K562 (cell line): Measurements from ENCODE around the gene MED15. TPM values are rescaled to one million over a fixed set of nuclear protein-coding genes. Genes with fewer than 3 reads are reported as not detected.

Source experiments
- ARID1B ChIP-seq: fragments of 450-650 bp; IDR thresholded peaks from 2 replicates; pipeline ENCODE4 v1.6.1; 2016; ENCODE audit warnings: antibody characterized with exemption, mild to moderate bottlenecking, inconsistent platforms
- ATF6 ChIP-seq: sonication (generic); formaldehyde crosslinking; IDR thresholded peaks from 2 replicates; pipeline ENCODE4 v1.4.0; 2020; ENCODE audit warnings: mild to moderate bottlenecking, missing genetic modification reagents
- CBFB ChIP-seq: sonication (generic); formaldehyde crosslinking; IDR thresholded peaks from 2 replicates; pipeline ENCODE4 v1.4.0; 2020; ENCODE audit warnings: mild to moderate bottlenecking, missing genetic modification reagents
- FOXA1 ChIP-seq: fragments of 450-650 bp; IDR thresholded peaks from 2 replicates; pipeline ENCODE4 v1.6.1; 2016; ENCODE audit warnings: mild to moderate bottlenecking, borderline replicate concordance
- HDAC8 ChIP-seq: fragments of 450-650 bp; IDR thresholded peaks from 2 replicates; pipeline ENCODE4 v1.6.1; 2016; ENCODE audit warnings: mild to moderate bottlenecking, missing genetic modification characterization, moderate library complexity, missing compliant biosample characterization
- HMG20B ChIP-seq: fragments of 250-450 bp; sonication (Bioruptor Pico); IDR thresholded peaks from 2 replicates; pipeline ENCODE4 v1.5.0; 2021; ENCODE audit warnings: mild to moderate bottlenecking
- HMGN3 ChIP-seq: IDR thresholded peaks from 2 replicates; pipeline ENCODE4 v1.6.1; 2011; ENCODE audit warnings: borderline replicate concordance, low read depth, mild to moderate bottlenecking, mixed read lengths, low read length; ENCODE audit not compliant: insufficient read length; ENCODE audit errors: extremely low read depth
- KAT7 ChIP-seq: sonication (generic); formaldehyde crosslinking; IDR thresholded peaks from 2 replicates; pipeline ENCODE4 v1.8.0; 2022; ENCODE audit warnings: missing genetic modification reagents, mild to moderate bottlenecking, borderline replicate concordance
- KAT8 ChIP-seq: fragments of 450-650 bp; IDR thresholded peaks from 2 replicates; pipeline ENCODE4 v1.6.1; 2016; ENCODE audit warnings: low read depth, mild to moderate bottlenecking
- KDM2B ChIP-seq: fragments of 250-450 bp; sonication (Bioruptor Pico); IDR thresholded peaks from 2 replicates; pipeline ENCODE4 v1.8.0; 2021; ENCODE audit warnings: mild to moderate bottlenecking, moderate library complexity
- LARP7 ChIP-seq: fragments of 450-650 bp; IDR thresholded peaks from 2 replicates; pipeline ENCODE4 v1.6.1; 2016
- LCOR ChIP-seq: sonication (generic); formaldehyde crosslinking; IDR thresholded peaks from 2 replicates; pipeline ENCODE4 v1.8.0; 2022; ENCODE audit warnings: mild to moderate bottlenecking, missing genetic modification reagents
- MEF2D ChIP-seq: conservative IDR thresholded peaks from 2 replicates; pipeline ENCODE4 v1.6.1; 2016; ENCODE audit warnings: low read depth, missing genetic modification characterization, missing compliant biosample characterization
- NFYB ChIP-seq: IDR thresholded peaks from 2 replicates; pipeline ENCODE4 v1.6.1; 2011; ENCODE audit warnings: mild to moderate bottlenecking, moderate library complexity; ENCODE audit not compliant: insufficient read length; ENCODE audit errors: extremely low read depth
- NR2C1 ChIP-seq, 2 experiments: fragments of 450-650 bp; IDR thresholded peaks; 2 replicates each; pipeline ENCODE4 v1.6.1; 2017; ENCODE audit warnings: mild to moderate bottlenecking in 2 of 2, antibody characterized with exemption in 1 of 2, inconsistent platforms in 1 of 2, missing compliant biosample characterization in 1 of 2, missing genetic modification characterization in 1 of 2
- POLR2G ChIP-seq: fragments of 200-400 bp; formaldehyde crosslinking; IDR thresholded peaks from 2 replicates; pipeline ENCODE4 v1.6.1; 2017; ENCODE audit warnings: low read depth, mild to moderate bottlenecking, antibody characterized with exemption, low read length, moderate library complexity
- SETDB1 ChIP-seq: IDR thresholded peaks from one replicate; pipeline ENCODE4 v1.6.1; 2012; ENCODE audit warnings: low read length, control low read depth, inconsistent platforms
- SMARCA5 ChIP-seq: fragments of 450-650 bp; IDR thresholded peaks from 2 replicates; pipeline ENCODE4 v1.6.1; 2016
- WHSC1 ChIP-seq: IDR thresholded peaks from one replicate; pipeline ENCODE4 v1.6.1; 2012; ENCODE audit warnings: low read length, control low read depth, inconsistent platforms
- ZNF511 ChIP-seq: sonication (generic); formaldehyde crosslinking; IDR thresholded peaks from 2 replicates; pipeline ENCODE4 v1.8.0; 2022; ENCODE audit warnings: mild to moderate bottlenecking, missing genetic modification reagents
- ZNF583 ChIP-seq: fragments of 250-450 bp; sonication (Bioruptor Pico); IDR thresholded peaks from 2 replicates; pipeline ENCODE4 v1.4.0; 2020
- ZNF696 ChIP-seq: fragments of 250-450 bp; sonication (Bioruptor Pico); conservative IDR thresholded peaks from 2 replicates; pipeline ENCODE4 v1.4.0; 2020; ENCODE audit warnings: mild to moderate bottlenecking, moderate library complexity
- polyA plus RNA-seq, 8 experiments: library from polyadenylated mRNA; depleted of rRNA in 4 of 8; stranded (reverse) in 5 of 8; unstranded in 3 of 8; fragments of >200 nt; fragmentation: Nextera tagmentation in 2 of 8; fragmentation: Illumina TruSeq in 1 of 8; extraction: Ambion mirVana in 2 of 8; extraction: Trizol in 1 of 8; gene quantifications; 2 replicates each; pipeline versions ENCODE4 v1.2.1 to v1.2.3, GENCODE V29; 2011 to 2014; ENCODE audit warnings: inconsistent platforms in 1 of 8, missing spikeins in 1 of 8
- total RNA-seq, 7 experiments: library from RNA; depleted of rRNA in 6 of 7; stranded (reverse); fragments of >200 nt in 6 of 7; fragmentation: Illumina TruSeq in 2 of 7; extraction: Trizol in 2 of 7; gene quantifications; 2 replicates each; pipeline versions ENCODE4 v1.2.1 to v1.2.3, GENCODE V29; 2011 to 2021; ENCODE audit warnings: low replicate concordance in 1 of 7
- TF ChIP-seq, protein P1 (sequence below): sonication (generic); formaldehyde crosslinking; IDR thresholded peaks from 2 replicates; pipeline ENCODE4 v1.8.0; 2022; ENCODE audit warnings: missing genetic modification reagents, mild to moderate bottlenecking, moderate library complexity, borderline replicate concordance
- TF ChIP-seq, protein P2 (sequence below): sonication (generic); formaldehyde crosslinking; IDR thresholded peaks from 2 replicates; pipeline ENCODE4 v1.8.1; 2023; ENCODE audit warnings: mild to moderate bottlenecking, missing genetic modification reagents, moderate library complexity

Gene MED15
- total and polyA plus RNA-seq, 9 of the 15 experiments (the other 6 are each of a cell fraction or from before 2014, with no cell fraction given): 4.0 to 271 (median 60.1) TPM

DNA sequence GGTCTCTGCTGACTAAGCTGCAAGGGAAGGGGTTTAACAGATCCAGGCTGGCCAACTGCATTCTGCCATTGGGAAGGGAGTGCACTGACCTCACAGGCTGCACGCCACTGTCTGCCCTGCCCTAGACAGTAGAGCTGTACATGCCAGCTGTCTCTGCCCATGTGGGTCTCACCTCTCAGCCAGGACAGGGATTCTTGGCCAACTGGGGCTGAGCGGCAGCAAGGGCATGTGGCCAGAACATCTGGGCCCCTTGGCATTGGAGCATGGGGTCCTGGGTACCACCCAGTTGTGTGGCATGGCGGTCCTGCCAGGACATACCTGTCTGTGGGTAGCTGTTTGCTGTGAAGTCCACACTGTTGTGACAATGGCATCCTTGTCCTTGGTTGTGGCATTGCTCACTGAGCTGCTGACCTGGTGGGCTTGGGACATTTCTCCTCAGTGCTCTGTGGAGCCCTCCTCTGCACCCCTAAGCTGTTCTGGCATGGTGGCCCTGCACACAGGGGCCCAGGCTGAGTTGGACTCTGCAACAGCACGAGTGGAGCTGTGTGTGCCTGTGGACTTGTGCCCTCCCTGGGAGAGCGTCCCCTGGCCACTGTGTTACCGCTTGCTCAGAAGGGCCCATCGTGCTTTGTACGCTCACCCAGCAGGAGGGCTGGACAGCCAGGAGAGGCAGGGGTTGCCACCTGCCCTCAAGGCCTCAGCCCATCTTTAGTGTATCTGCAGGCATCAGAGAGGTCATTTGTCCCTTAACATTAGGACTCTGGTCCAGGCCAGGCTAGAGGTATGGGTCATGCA, 46.7 kb downstream of the MED15 start (continued):
- TF ChIP-seq ATF6 (CRISPR knock-in tag): no peak
- peak; percentile 36 for TF ChIP-seq SETDB1
- TF ChIP-seq ZNF511: no peak
- no peak for TF ChIP-seq KAT8
- peak; percentile 78 for TF ChIP-seq WHSC1
- no peak for TF ChIP-seq ZNF583 (CRISPR knock-in tag)
- TF ChIP-seq KDM2B: 0 out of 2 replicates have a peak, but pooled peaks have one; percentile 51
- no peak for TF ChIP-seq NR2C1 (IDR thresholded peaks at IDR 0.05)
- no peak for TF ChIP-seq NR2C1 (tag; IDR thresholded peaks at IDR 0.05)
- no peak for TF ChIP-seq ZNF696
- peak; percentile 58 for TF ChIP-seq POLR2G
- TF ChIP-seq ARID1B: no peak
- TF ChIP-seq NFYB: no peak
- peak; percentile 9 for TF ChIP-seq HMGN3
- TF ChIP-seq, protein P1, sequence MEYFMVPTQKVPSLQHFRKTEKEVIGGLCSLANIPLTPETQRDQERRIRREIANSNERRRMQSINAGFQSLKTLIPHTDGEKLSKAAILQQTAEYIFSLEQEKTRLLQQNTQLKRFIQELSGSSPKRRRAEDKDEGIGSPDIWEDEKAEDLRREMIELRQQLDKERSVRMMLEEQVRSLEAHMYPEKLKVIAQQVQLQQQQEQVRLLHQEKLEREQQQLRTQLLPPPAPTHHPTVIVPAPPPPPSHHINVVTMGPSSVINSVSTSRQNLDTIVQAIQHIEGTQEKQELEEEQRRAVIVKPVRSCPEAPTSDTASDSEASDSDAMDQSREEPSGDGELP (CRISPR knock-in tag): no peak
- TF ChIP-seq HMG20B: no peak
- no peak for TF ChIP-seq LARP7
- TF ChIP-seq, protein P2, sequence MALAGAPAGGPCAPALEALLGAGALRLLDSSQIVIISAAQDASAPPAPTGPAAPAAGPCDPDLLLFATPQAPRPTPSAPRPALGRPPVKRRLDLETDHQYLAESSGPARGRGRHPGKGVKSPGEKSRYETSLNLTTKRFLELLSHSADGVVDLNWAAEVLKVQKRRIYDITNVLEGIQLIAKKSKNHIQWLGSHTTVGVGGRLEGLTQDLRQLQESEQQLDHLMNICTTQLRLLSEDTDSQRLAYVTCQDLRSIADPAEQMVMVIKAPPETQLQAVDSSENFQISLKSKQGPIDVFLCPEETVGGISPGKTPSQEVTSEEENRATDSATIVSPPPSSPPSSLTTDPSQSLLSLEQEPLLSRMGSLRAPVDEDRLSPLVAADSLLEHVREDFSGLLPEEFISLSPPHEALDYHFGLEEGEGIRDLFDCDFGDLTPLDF: 0 out of 2 replicates have a peak, but pooled peaks have one; percentile 31
- no peak for TF ChIP-seq HDAC8 (tag)
- no peak for TF ChIP-seq KAT7
- no peak for TF ChIP-seq LCOR
- no peak for TF ChIP-seq SMARCA5
- TF ChIP-seq CBFB: peak; percentile 90; the same call in 1 of the 2 replicates
- no peak for TF ChIP-seq FOXA1
- no peak for TF ChIP-seq MEF2D
